HG03103 (cell line): ENCODE results near the gene PIP4K2C.
"Not testable (repeated sequence)": the region's sequence is repeated elsewhere in the genome, so short reads cannot be mapped to it uniquely, and the experiment has no call there.

Experiments
- ATAC-seq: cut with Tn5 transposase; IDR thresholded peaks from one replicate; pipeline ENCODE4 v1.9.1; 2021; ENCODE audit warnings: low read depth; ENCODE audit not compliant: unreplicated experiment

PIP4K2C gene

DNA sequence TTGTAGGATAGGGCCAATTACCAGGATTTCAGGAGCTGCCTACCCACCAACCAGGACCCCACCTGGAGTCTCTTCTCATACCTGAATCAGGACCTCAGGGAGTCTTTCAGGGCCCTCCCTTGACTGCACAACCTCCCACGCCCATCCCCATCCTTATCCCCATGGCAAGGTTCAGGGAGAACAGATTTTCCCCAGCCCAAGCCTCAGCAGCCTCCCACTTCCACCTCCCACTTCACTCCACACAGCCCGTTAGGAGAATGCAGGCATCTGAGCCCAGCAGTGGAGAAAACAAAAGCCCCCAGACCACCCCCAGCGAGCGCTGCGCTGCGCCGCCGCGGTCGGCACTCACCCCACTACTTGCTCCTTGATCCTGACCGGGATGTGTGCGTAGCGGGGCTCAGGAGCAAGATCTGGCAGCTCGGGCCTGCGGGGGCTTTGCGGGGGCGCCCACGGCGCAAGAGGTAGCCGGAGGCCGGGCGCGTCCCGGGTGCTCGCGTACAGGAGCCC lies 40.6 kb downstream of the PIP4K2C start:
- ATAC-seq, result no peak

DNA sequence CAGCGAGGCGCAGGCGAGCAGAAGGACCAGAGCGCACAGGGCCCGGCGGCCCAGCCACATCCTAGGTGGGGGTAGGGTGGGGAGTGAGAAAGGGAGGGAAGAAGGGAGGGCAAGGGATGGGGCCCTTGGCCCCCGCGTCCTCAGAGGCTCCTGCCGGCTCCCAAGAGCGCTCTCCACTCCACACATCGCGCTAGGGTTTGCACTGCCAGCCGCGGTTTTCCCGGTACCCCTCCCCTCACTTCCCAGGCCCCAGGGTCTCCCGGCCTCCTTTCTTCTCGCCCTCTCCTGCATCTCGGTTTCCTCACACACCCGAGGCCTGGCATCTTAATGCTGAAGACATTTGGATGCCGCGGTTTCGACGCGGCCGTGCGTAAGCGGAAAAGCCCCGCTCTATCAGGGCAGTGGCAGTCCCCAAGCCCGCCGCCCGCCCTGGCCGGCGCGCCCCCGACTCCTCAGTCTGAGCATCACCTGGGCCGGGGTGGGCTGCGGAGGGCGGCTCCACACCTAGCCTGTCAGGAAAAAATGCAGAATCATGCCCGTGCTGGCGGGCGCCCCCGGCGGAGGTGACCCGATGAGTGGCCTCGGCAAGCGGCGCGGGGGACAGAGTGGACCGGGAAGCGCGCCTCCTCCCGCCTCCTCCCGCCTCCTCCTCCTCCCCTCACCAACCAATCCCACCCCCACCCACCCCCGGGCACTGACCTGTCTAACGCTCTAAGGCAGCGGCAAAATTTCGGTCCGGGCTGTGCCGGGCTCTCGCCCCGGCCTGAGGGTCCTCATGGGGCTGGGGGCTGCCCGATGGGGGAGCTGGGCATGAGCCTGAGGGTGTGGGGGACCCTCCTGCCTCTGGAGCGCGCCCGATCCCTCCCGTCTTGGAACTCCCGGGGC lies 41.3 kb downstream of the PIP4K2C start:
- ATAC-seq, result no peak

- ATAC-seq, result peak; percentile 88
Observed at GRCh38 chr12:57632958-57633840, 42.2 kb downstream of the PIP4K2C start, which contains the start of gene B4GALNT1. Gene B4GALNT1 (minus strand): TSS chr12:57633201. CDS start chr12:57632132, 1,069 bp downstream.

DNA sequence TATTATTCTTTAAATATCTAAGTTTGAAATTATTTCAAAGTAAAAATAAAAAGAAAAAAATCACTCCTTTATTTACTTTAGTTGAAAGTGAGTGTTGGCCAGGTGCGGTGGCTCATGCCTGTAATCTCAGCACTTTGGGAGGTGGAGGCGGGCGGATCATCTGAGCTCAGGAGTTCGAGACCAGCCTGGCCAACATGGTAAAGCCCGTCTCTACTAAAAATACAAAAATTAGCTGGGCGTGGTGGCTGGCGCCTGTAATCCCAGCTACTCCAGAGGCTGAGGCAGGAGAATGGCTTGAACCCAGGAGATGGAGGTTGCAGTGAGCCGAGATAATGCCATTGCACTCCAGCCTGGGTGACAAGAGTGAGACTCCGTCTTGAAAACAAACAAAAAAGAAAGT lies 45.7 kb downstream of the PIP4K2C start:
- ATAC-seq, result not testable (repeated sequence)

- ATAC-seq, result no peak
Observed at GRCh38 chr12:57637364-57637763, 46.4 kb downstream of the PIP4K2C start.

- no peak for ATAC-seq
Observed at GRCh38 chr12:57638096-57638495, 47.1 kb downstream of the PIP4K2C start.

DNA sequence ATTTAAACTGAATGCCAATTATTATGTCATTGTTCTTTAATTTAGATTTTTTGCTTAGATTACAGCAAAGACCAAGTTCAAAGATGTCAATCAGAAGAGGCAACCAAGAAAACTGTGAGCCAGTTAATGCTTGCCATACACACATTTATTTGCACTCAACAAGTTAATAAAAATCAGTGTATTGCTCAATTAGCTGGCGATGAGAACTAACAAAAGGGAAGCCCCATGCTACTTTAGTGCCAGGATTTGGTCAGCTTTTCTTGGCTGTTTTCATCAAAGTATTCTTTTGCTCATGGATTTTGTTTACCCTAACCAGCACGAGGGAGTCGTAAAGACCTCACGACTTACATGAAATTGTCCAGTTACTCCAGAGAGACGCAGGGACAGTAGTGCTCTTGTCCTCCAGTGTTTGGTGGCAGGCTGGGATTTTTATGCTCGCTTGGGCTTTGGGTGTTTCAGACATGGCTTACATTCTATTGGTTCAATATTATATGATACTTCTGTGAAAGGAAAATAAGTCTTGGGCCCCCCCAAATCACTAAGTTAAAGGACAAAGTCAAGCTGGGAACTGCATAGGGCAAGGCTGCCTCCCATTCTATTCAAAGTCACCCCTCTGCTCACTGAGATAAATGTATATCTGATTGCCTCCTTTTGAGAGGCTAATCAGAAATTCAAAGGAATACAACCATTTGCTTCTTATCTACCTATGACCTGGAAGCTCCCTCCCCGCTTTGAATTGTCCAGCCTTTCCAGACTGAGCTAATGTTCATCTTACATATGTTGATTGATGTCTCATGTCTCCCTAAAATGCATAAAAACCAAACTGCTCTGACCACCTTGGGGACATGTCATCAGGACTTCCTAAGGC lies 49.4 kb downstream of the PIP4K2C start:
- ATAC-seq, result no peak

DNA sequence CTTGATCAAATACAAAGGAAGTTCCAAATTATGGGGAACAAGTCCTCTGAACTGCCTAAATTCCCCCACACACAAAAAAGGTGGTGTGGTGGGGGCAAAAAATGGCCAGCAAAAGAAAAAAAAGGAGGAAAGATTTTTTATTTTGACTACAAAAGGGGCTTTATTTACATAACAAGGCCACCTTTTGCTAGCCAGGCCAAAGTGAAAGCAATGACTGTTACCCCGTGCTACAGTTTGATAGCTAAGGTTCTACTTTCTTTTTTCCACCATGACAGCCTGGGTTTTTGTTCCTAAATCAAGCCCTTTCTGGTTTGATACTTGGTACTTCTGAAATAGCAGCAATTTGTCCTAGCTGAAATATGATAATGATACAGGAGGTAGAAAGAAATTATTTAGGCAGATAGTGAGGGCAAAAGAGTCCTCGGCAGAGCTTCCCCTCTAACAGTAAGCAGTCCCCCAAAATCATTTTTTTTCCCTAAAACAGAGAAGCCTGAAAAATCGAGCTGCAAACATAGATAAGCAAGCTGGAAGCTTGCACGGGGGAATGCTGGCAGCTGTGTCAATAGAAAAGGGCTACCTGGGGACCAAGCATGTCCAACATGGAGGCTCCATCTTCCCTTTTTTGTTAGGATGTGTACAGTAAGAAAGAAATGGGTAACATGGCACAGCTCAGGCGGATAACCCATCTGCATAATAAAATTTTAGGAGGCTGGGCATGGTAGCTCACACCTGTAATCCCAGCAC lies 50.9 kb downstream of the PIP4K2C start:
- no peak for ATAC-seq

DNA sequence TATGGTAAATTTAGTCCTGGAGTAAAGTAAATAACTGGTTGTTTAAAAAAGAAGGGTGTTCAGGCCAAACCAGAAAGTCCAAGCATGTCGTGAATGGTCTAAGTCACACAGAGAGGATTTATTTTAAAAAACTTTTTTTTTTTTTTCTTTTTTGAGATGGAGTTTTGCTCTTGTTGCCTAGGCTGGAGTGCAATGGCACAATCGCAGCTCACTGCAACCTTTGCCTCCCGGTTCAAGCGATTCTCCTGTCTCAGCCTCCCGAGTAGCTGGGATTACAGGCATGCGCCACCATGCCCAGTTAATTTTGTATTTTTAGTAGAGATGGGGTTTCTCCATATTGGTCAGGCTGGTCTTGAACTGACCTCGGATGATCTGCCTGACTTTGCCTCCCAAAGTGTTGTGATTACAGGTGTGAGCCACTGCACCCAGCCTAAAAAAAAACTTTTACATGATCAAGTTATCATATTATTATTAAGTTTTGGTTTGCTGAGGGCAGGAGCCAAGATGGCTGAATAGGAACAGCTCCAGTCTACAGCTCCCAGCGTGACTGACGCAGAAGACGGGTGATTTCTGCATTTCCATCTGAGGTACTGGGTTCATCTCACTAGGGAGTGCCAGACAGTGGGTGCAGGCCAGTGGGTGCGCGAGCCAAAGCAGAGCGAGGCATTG lies 55.1 kb downstream of the PIP4K2C start:
- ATAC-seq, result not testable (repeated sequence)

- not testable (repeated sequence) for ATAC-seq
Observed at GRCh38 chr12:57646659-57647049, 55.7 kb downstream of the PIP4K2C start.
